ENCODE measurements around the gene ZBTB20. TPM values are rescaled to one million over a fixed set of nuclear protein-coding genes. Genes with fewer than 3 reads are reported as not detected.

Gene ZBTB20
- total RNA-seq, 1 experiment from 2014 or later, result 1.6 TPM

DNA sequence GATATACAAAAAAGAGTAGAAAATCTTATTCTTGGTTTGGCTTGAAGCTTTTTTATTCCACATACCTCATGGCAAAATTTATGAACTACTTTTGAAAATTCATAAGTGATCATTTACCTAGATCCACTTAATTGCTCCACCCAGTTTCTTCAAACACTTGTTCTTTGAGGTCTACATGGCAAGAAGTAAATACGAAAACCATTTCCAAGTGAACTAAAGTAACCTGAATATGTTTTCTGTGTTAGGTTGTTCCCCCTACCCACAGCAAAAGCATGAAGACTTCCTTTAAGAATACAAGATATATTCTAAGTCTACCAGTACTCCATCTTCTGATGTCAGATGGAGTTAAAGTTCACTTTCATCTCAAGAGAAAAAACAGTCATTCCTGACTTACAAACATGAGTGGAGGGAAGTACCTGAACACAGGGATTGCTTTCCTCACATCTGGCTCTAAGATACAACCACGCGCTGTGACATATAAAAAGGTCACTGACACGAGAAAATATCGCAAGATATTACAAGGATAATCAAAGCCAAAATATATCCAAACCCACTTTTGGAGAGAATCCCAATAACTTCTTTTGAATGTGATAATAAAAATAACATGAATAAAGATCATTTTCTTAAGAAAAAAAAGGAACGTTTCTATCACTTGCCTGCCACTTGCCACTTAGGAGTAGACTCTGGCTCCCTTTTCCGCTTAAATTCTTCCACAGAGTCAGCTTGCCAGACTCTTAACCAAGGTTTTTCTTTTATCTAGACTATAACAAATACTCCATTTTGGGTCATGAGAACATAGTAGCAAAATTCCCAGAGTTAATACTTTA lies 428.8 kb downstream of the ZBTB20 start:
- Histone ChIP-seq H3K9me2 (replicated peaks; ENCODE audit: insufficient read depth, low read length) (no peaks in the 10 kb centered on the region), H3K4me1 (ENCODE audit: low read length) (no peaks in the 10 kb centered on the region), H2AFZ (ENCODE audit: low read length) (no peak overlapping the region), H3K79me2 (ENCODE audit: low read length) (no peaks in the 10 kb centered on the region), H3K4me3 (ENCODE audit: low read length) (no peak overlapping the region), H3K36me3 (ENCODE audit: insufficient read depth, low read length) (no peaks in the 10 kb centered on the region), H4K20me1 (ENCODE audit: insufficient read depth, low read depth, low read length) (no peaks in the 10 kb centered on the region), H3K9me3 (ENCODE audit: low read length) (no peaks in the 10 kb centered on the region), H3K27ac (ENCODE audit: low read length) (no peak overlapping the region), H3K27me3 (ENCODE audit: low read length) (no peaks in the 10 kb centered on the region), H3K4me2 (ENCODE audit: low read depth, low read length, poor library complexity, severe bottlenecking) (no peak overlapping the region), H3K9ac (ENCODE audit: low read length) (no peak overlapping the region)
- DNase-seq, result no peak

DNA sequence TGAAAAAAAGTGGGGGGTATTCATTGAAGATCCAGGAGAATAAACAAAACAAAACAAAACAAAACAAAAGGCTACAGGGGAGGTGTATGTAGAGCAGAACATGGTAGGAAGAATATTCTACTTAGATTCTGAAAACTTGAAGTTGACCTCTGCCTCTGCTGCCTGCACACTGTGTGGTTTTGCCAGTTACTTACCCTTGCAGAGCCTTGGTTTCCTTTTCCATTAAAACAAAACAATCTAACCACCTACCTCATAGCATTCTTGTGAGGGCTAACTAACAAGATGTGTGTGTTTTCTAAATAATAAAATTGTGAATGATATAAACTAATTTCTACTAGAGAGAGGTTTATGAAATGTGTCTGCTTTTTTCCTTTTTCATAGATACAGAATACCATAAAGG lies 430.2 kb downstream of the ZBTB20 start:
- Histone ChIP-seq H3K9me2 (replicated peaks; ENCODE audit: insufficient read depth, low read length) (no peaks in the 10 kb centered on the region), H3K79me2 (ENCODE audit: low read length) (no peaks in the 10 kb centered on the region), H3K4me2 (ENCODE audit: low read depth, low read length, poor library complexity, severe bottlenecking) (no peak overlapping the region), H3K36me3 (ENCODE audit: insufficient read depth, low read length) (no peaks in the 10 kb centered on the region), H3K27ac (ENCODE audit: low read length) (no peak overlapping the region), H3K9me3 (ENCODE audit: low read length) (no peaks in the 10 kb centered on the region), H3K4me1 (ENCODE audit: low read length) (no peaks in the 10 kb centered on the region), H3K27me3 (ENCODE audit: low read length) (no peaks in the 10 kb centered on the region), H3K4me3 (ENCODE audit: low read length) (no peak overlapping the region), H4K20me1 (ENCODE audit: insufficient read depth, low read depth, low read length) (no peaks in the 10 kb centered on the region), H3K9ac (ENCODE audit: low read length) (no peak overlapping the region), H2AFZ (ENCODE audit: low read length) (no peak overlapping the region)
- no peak for DNase-seq

- Histone ChIP-seq H3K27ac (ENCODE audit: low read length) (no peak overlapping the region), H3K9ac (ENCODE audit: low read length) (no peak overlapping the region), H3K4me3 (ENCODE audit: low read length) (no peak overlapping the region), H3K36me3 (ENCODE audit: insufficient read depth, low read length) (no peaks in the 10 kb centered on the region), H3K4me1 (ENCODE audit: low read length) (no peaks in the 10 kb centered on the region), H4K20me1 (ENCODE audit: insufficient read depth, low read depth, low read length) (no peaks in the 10 kb centered on the region), H3K4me2 (ENCODE audit: low read depth, low read length, poor library complexity, severe bottlenecking) (no peak overlapping the region), H3K9me2 (replicated peaks; ENCODE audit: insufficient read depth, low read length) (no peaks in the 10 kb centered on the region), H3K79me2 (ENCODE audit: low read length) (no peaks in the 10 kb centered on the region), H3K27me3 (ENCODE audit: low read length) (no peaks in the 10 kb centered on the region), H3K9me3 (ENCODE audit: low read length) (no peaks in the 10 kb centered on the region), H2AFZ (ENCODE audit: low read length) (no peak overlapping the region)
- no peak for DNase-seq
These were observed 431.0 kb downstream of the ZBTB20 start for GRCh38 chr3:114716126-114716525.

DNA sequence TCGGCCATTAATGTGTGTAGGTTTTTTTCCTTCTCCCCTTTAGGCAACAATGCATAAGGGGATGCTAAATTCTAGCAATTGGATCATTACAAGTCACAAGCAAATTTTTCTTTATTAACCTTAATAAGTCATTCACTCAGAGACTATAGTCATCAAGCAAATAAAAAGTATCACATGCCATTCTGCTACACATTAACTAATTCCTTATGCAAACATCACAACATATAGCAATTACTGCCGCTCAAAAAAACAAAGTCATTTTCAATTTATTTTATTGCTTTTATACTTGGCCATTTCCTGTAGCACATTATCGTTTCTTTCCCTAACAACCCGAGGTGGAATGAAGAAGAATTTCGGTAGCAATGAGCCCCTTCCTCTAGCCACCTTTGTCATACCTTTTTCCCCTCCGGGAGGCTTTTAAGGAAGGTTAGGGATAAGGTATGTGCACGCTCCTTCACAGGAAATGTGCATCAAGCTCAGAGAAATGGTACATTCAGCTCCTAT lies 432.1 kb downstream of the ZBTB20 start:
- Histone ChIP-seq H3K9ac (ENCODE audit: low read length) (no peak overlapping the region), H2AFZ (ENCODE audit: low read length) (no peak overlapping the region), H3K27ac (ENCODE audit: low read length) (no peak overlapping the region), H3K27me3 (ENCODE audit: low read length) (no peaks in the 10 kb centered on the region), H3K4me2 (ENCODE audit: low read depth, low read length, poor library complexity, severe bottlenecking) (no peak overlapping the region), H3K79me2 (ENCODE audit: low read length) (no peaks in the 10 kb centered on the region), H3K9me3 (ENCODE audit: low read length) (no peaks in the 10 kb centered on the region), H4K20me1 (ENCODE audit: insufficient read depth, low read depth, low read length) (no peaks in the 10 kb centered on the region), H3K4me1 (ENCODE audit: low read length) (no peaks in the 10 kb centered on the region), H3K4me3 (ENCODE audit: low read length) (no peak overlapping the region), H3K36me3 (ENCODE audit: insufficient read depth, low read length) (no peaks in the 10 kb centered on the region), H3K9me2 (replicated peaks; ENCODE audit: insufficient read depth, low read length) (no peaks in the 10 kb centered on the region)
- no peak for DNase-seq

DNA sequence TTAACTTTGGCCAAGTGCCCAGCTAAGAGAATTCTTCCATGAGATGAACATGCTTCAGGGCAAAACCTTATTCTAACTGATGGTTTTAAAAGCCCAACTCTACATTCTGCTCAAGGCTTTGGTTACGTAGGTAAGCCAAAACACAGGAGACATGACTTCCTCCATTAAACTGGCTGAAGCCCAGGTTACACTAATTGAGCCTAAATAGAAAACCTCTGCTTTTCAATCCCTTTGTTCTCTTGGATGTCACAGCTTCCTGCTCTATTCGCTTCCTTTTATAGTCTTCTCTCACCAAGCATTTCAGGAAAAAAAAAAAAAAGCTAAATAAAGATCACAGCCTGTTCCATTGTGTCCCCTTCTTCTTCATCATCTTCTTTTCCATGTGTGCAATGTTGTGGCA lies 432.9 kb downstream of the ZBTB20 start:
- no peak overlapping the region for H3K9ac ChIP-seq (ENCODE audit: low read length)
- no peaks in the 10 kb centered on the region for H3K79me2 ChIP-seq (ENCODE audit: low read length)
- H3K9me2 ChIP-seq (replicated peaks; ENCODE audit: insufficient read depth, low read length), result no peaks in the 10 kb centered on the region
- no peak overlapping the region for H3K4me3 ChIP-seq (ENCODE audit: low read length)
- H3K27ac ChIP-seq (ENCODE audit: low read length), result no peak overlapping the region
- no peak overlapping the region for H2AFZ ChIP-seq (ENCODE audit: low read length)
- H4K20me1 ChIP-seq (ENCODE audit: insufficient read depth, low read depth, low read length), result no peaks in the 10 kb centered on the region
- H3K4me1 ChIP-seq (ENCODE audit: low read length), result no peaks in the 10 kb centered on the region
- no peaks in the 10 kb centered on the region for H3K36me3 ChIP-seq (ENCODE audit: insufficient read depth, low read length)
- H3K4me2 ChIP-seq (ENCODE audit: low read depth, low read length, poor library complexity, severe bottlenecking), result no peak overlapping the region
- DNase-seq, result no peak
- H3K27me3 ChIP-seq (ENCODE audit: low read length), result no peaks in the 10 kb centered on the region
- no peaks in the 10 kb centered on the region for H3K9me3 ChIP-seq (ENCODE audit: low read length)

- no peak overlapping the region for H3K4me2 ChIP-seq (ENCODE audit: low read depth, low read length, poor library complexity, severe bottlenecking)
- no peaks in the 10 kb centered on the region for H3K4me1 ChIP-seq (ENCODE audit: low read length)
- no peaks in the 10 kb centered on the region for H3K9me2 ChIP-seq (replicated peaks; ENCODE audit: insufficient read depth, low read length)
- H4K20me1 ChIP-seq (ENCODE audit: insufficient read depth, low read depth, low read length), result no peaks in the 10 kb centered on the region
- no peaks in the 10 kb centered on the region for H3K27me3 ChIP-seq (ENCODE audit: low read length)
- no peak for DNase-seq
- no peak overlapping the region for H3K9ac ChIP-seq (ENCODE audit: low read length)
- H3K4me3 ChIP-seq (ENCODE audit: low read length), result no peak overlapping the region
- no peaks in the 10 kb centered on the region for H3K36me3 ChIP-seq (ENCODE audit: insufficient read depth, low read length)
- no peak overlapping the region for H3K27ac ChIP-seq (ENCODE audit: low read length)
- H3K9me3 ChIP-seq (ENCODE audit: low read length), result no peaks in the 10 kb centered on the region
- no peak overlapping the region for H2AFZ ChIP-seq (ENCODE audit: low read length)
- no peaks in the 10 kb centered on the region for H3K79me2 ChIP-seq (ENCODE audit: low read length)
These were observed 434.2 kb downstream of the ZBTB20 start for GRCh38 chr3:114712728-114713492.

DNA sequence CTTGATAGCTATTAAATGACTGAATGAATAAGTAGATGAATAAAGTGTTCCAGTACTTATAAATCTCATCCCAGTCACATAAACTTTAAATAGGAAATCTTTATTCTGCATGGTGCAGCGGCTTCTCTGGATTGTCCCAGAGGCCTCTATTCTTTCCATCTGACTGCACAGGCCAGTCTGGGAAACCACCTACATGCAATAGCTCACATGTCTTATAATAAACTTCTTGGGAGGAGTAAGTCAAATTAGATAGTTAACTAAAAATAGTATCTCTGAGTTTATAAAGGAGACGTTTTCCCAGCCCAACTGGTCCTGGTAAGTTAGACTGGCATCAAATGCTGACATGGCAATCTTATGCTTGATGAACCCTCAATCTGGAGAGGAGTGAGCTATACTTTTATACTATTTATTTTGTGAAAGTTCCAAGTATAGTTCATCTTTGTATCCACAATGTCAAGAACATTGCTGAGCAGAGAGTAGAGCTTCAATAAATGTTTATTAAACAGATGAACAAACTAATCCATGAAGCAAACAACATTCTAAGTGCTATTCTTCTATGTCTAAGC lies 435.7 kb downstream of the ZBTB20 start:
- Histone ChIP-seq H3K27me3 (ENCODE audit: low read length) (no peaks in the 10 kb centered on the region), H3K9me2 (replicated peaks; ENCODE audit: insufficient read depth, low read length) (no peaks in the 10 kb centered on the region), H2AFZ (ENCODE audit: low read length) (no peak overlapping the region), H3K9ac (ENCODE audit: low read length) (no peak overlapping the region), H3K9me3 (ENCODE audit: low read length) (no peaks in the 10 kb centered on the region), H4K20me1 (ENCODE audit: insufficient read depth, low read depth, low read length) (no peaks in the 10 kb centered on the region), H3K27ac (ENCODE audit: low read length) (no peak overlapping the region), H3K4me2 (ENCODE audit: low read depth, low read length, poor library complexity, severe bottlenecking) (no peak overlapping the region), H3K4me1 (ENCODE audit: low read length) (no peaks in the 10 kb centered on the region), H3K36me3 (ENCODE audit: insufficient read depth, low read length) (no peaks in the 10 kb centered on the region), H3K4me3 (ENCODE audit: low read length) (no peak overlapping the region), H3K79me2 (ENCODE audit: low read length) (no peaks in the 10 kb centered on the region)
- no peak for DNase-seq

DNA sequence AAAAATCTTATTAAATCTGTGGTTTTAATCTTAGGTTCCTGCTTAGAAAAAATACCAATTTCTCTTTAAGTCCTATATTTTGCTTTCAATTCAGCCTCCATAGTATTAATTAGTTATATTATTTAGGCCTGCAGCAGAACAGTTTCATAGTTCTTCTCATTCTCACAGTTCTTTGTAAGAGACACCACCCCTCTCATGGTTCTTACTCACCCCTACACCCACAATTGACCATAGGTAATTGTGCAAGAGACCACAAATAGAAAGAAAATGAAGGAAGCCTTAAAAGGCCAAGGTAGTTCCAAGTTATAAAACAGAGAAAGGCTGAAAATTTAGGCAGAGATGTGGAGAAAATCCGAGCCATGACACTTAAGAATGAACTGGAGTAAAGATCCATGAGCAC lies 438.0 kb downstream of the ZBTB20 start:
- Histone ChIP-seq H3K4me2 (ENCODE audit: low read depth, low read length, poor library complexity, severe bottlenecking) (no peak overlapping the region), H3K27ac (ENCODE audit: low read length) (no peak overlapping the region), H3K27me3 (ENCODE audit: low read length) (no peaks in the 10 kb centered on the region), H3K9me3 (ENCODE audit: low read length) (no peaks in the 10 kb centered on the region), H3K4me3 (ENCODE audit: low read length) (no peak overlapping the region), H2AFZ (ENCODE audit: low read length) (no peak overlapping the region), H3K4me1 (ENCODE audit: low read length) (no peaks in the 10 kb centered on the region), H3K9ac (ENCODE audit: low read length) (no peak overlapping the region), H3K9me2 (replicated peaks; ENCODE audit: insufficient read depth, low read length) (no peaks in the 10 kb centered on the region), H3K36me3 (ENCODE audit: insufficient read depth, low read length) (no peaks in the 10 kb centered on the region), H4K20me1 (ENCODE audit: insufficient read depth, low read depth, low read length) (no peaks in the 10 kb centered on the region), H3K79me2 (ENCODE audit: low read length) (no peaks in the 10 kb centered on the region)
- no peak for DNase-seq

Measured in Karpas-422 (cell line).